Stimulated activated CD4-positive, alpha-beta T cell treated with anti-CD3 and anti-CD28 coated beads, Interleukin-2, amount 100 ng/mL, for 48 hours (primary cell): Measurements from ENCODE around the gene FITM1.

Experiments used
- DNase-seq, 2 donors: peaks; one replicate each; pipeline ENCODE4 v3.0.0-alpha.2; 2020

FITM1 gene

GRCh38 chr14:24165785-24166184 lies 35.3 kb downstream of the FITM1 start:
- no peak for DNase-seq

GRCh38 chr14:24167469-24168114 lies 37.1 kb downstream of the FITM1 start:
- no peak for DNase-seq

GRCh38 chr14:24171422-24172260 lies 41.2 kb downstream of the FITM1 start, which contains the start of gene REC8:
TSS of gene REC8 (plus strand) at chr14:24172080. CDS start at chr14:24172553, 473 bp downstream.
- peak; percentile 44 to 46 for DNase-seq

- no peak for DNase-seq
These were observed 41.9 kb downstream of the FITM1 start for GRCh38 chr14:24172261-24172860.

GRCh38 chr14:24172871-24173281 lies 42.4 kb downstream of the FITM1 start:
- DNase-seq, result no peak

- DNase-seq, result no peak
These were observed 46.1 kb downstream of the FITM1 start for GRCh38 chr14:24176599-24176998.

GRCh38 chr14:24177041-24177825 lies 46.8 kb downstream of the FITM1 start:
- no peak for DNase-seq

- no peak for DNase-seq
These were observed 47.4 kb downstream of the FITM1 start for GRCh38 chr14:24177891-24178290.

GRCh38 chr14:24178399-24179178 lies 48.1 kb downstream of the FITM1 start:
- DNase-seq, result no peak

GRCh38 chr14:24179294-24179960 lies 49.0 kb downstream of the FITM1 start:
- no peak for DNase-seq

- no peak for DNase-seq
These were observed 49.7 kb downstream of the FITM1 start for GRCh38 chr14:24179961-24180796.

- DNase-seq, result no peak
These were observed 51.1 kb downstream of the FITM1 start for GRCh38 chr14:24181371-24182077.
